Stomach (tissue), 4 donors: ENCODE measurements around the gene GRIA1.

Experiments
- CTCF ChIP-seq, 7 experiments: fragments of 450-650 bp in 4 of 7; fragments of 200-600 bp in 3 of 7; sonication (generic) in 3 of 7; IDR thresholded peaks; one replicate each; pipeline ENCODE4 v1.5.1; 2016 to 2019; ENCODE audit warnings: antibody characterized with exemption in 7 of 7, control low read depth in 2 of 7, mild to moderate bottlenecking in 1 of 7
- EP300 ChIP-seq: sonication (generic); formaldehyde crosslinking; IDR thresholded peaks from one replicate; pipeline ENCODE4 v1.6.1; 2017; ENCODE audit warnings: antibody characterized with exemption
- POLR2A ChIP-seq, 4 donors: fragments of 450-650 bp; IDR thresholded peaks; one replicate each; pipeline ENCODE4 v1.6.1; 2016; ENCODE audit warnings: antibody characterized with exemption in 4 of 4, control low read depth in 2 of 4, mild to moderate bottlenecking in 1 of 4, moderate library complexity in 1 of 4
- POLR2AphosphoS5 ChIP-seq, 3 donors: sonication (generic); formaldehyde crosslinking; IDR thresholded peaks; one replicate each; pipeline ENCODE4 v1.6.1; 2016; ENCODE audit warnings: antibody characterized with exemption in 3 of 3

GRCh38 chr5:153823036-153823435 lies 332.6 kb downstream of the GRIA1 start:
- TF ChIP-seq CTCF (IDR thresholded peaks at IDR 0.05) (no peak), POLR2A (IDR thresholded peaks at IDR 0.05) (no peak), EP300 (no peak), POLR2AphosphoS5 (IDR thresholded peaks at IDR 0.05) (no peak)
